GM21447 (cell line): ENCODE results near the gene RAPGEF2.
"Not testable (repeated sequence)": the region's sequence is repeated elsewhere in the genome, so short reads cannot be mapped to it uniquely, and the experiment has no call there.

Experiments
- ATAC-seq: cut with Tn5 transposase; IDR thresholded peaks from one replicate; pipeline ENCODE4 v1.9.1; 2021; ENCODE audit not compliant: unreplicated experiment

RAPGEF2 gene

DNA sequence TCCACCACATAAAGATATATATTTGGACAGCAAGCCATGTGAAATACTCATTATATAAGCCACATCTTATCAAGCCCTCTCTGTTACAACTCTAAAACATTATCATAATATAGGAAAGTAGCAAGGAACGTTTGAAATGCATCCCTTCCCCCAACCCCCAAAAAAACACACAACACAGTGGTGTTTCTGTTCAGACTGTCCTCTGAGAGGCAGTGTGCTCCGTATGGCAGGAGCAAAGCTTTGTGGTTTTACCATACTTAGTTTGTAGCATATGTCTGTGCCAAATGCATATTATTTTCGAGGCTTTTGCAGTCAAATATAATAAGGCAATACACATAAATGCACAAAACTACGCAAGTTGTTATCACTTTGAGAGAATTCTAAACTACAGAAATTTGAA is 194.2 kb downstream of the RAPGEF2 start:
- ATAC-seq = no peak

DNA sequence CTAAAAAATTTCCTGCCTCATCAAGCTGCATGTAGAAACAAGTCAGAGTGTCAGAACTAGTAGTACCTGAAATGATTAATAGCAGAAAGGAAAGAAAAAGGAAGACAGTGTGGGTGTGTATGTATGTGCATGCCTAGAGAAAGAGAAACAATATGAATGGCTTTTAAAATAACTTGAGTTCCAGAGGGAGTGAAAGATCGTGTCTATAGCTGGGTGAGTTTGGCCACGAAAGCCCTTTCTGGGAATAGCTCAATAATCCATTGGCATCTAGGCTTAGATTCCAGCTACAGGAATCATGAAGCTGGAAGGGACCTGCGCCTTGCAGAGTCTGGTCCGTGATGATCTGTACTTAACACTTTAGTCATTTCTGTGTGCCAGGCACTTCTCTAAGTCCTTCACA is 195.6 kb downstream of the RAPGEF2 start:
- ATAC-seq = peak; percentile 64

DNA sequence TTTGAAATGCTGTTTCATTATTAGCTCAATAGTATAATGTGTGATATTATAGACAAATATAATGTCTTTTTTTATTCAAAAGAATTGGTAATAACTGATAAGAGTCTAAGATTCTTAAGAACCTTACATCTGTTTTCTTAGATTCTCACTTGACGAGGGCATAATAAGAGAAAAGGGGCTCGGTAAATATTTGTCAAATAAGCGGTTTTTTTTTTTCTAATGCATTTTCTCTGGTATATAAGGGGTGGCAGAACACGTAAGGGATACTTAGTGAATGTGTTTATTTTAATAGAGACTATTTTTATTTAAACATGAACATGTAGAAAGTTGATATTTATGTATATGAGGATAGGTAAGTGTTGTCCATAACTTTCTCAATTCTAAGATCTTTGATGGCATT is 200.6 kb downstream of the RAPGEF2 start:
- ATAC-seq = no peak

DNA sequence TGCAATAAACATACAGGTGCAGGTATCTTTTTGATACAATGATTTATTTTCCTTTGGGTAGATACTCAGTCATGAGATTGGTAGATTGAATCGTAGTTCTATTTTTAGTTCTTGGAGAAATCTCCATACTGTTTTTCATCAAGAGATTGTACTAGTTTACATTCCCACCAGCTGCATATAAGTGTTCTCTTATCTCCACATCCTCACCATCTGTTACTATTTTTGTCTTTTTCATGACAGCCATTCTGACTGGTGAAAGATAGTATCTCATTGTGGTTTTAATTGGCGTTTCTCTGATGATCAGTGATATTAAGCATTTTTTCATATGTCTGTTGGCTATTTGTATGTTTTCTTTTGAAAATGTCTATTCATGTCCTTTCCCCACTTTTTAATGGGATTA is 202.2 kb downstream of the RAPGEF2 start:
- ATAC-seq = no peak

DNA sequence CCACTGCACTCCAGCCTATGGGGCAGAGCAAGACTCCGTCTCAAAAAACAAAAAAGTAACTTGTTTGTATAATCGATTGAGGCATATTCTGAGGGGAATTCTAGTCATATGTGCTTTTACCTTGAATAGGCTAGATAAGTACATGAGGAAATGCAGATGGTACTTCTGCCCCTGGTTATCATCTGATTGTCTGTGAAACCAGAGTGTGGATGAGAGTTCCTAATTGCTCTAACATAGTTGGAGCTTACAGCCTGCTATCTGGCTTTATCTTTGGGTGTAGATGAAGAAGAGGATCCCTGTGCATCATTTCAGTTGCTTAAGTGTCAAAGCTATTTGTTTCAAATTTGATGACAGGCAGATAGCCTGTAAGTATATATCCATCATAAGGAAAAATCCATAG is 205.1 kb downstream of the RAPGEF2 start:
- no peak for ATAC-seq

DNA sequence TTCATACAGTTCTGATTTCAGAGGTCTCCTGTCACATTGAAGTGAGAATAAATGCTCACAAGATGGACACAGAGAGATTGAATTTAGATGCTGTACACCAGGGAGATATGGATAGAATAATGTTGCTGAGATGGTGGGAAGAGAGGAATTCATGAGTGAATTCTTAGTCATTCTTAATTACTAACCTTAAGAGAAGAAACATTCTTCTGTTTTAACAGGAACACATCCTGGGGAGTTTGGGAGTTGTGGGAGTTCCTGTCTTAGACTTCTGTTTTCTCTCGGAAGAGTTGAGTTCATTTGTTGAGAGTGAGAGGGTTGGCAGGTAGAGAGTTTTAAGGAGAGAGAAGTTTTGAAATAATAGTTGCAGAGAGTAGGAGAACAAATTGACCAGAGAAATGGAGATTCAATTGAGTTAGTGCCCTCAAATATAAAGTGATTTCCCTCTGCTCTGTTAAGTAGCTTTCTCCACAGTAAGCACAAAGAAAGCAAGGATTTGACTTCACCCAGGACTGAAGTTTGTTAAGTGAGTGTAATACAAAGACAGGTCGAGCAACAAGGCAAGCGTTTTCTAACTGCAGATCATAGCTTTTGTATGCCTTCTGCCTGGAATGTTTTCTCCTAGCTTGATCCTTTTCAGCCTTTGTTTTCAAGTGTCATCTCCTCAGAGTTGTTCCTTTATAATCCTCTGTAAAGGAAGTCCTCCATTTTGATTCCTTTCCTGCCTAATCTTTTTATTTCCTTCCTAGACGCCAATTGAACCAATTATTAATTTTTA is 205.9 kb downstream of the RAPGEF2 start:
- ATAC-seq = no peak

DNA sequence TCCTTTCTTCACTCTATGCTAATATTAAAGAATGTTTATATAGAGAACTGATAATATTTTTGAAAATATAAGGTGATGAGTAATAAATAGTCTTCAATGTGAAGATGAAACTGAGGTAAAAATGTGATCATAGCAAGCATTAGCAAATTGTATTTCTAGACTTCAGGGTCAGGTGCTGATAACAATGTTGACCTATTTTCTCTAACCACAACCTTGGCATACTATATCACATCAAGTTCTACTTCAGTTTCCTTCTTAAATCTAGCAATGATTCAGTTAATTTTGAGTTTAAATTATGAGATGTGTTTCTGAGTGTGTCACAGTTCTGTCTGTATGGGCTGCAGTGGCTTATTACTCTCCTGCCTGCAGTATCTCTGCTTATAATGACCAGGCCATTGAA is 209.4 kb downstream of the RAPGEF2 start:
- ATAC-seq = no peak

DNA sequence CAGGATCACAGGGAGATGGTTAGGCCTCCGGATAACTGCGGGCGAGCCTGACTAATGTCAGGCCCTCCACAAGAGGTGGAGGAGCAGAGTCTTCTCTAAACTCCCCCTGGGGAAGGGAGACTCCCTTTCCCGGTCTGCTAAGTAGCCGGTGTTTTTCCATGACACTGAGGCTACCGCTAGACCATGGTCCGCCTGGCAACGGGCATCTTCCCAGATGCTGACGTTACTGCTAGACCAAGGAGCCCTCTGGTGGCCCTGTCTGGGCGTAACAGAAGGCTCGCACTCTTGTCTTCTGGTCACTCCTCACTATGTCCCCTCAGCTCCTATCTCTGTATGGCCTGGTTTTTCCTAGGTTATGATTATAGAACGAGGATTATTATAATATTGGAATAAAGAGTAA is 213.0 kb downstream of the RAPGEF2 start:
- ATAC-seq = not testable (repeated sequence)

DNA sequence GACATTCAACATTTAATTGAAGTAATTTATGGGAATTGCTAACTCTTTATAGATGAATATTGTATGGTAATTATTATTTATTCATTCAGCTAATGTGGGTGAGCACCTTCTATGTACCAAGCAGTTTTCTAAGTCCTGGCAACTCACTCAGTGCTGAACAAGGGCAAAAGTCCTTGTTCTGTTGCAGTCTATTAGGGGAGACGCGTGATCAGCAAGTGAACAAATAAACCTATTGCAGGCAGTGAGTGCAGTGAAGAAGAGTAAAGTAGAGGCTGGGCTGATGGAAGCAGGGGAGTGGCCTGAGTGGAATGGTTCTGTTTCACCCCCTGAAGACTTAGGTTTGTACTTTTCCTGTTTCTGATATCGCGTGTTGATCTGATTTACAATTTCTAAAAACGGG is 214.3 kb downstream of the RAPGEF2 start:
- ATAC-seq = no peak

DNA sequence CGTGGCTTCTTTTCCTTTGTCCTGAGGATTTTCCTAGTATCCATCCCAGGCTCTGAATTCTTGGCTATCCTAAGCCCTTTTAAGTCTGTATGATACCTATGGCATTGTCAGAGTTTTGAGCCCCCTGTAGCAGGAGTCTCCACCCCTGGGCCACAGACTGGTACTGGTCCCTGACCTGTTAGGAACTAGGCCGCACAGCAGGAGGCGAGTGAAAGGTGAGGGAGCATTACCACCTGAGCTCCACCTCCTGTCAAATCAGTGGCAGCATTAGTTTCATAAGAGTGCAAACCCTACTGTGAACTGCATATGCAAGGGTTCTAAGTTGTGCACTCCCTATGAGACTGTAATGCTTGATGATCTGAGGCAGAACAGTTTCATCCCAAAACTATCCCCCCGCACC is 216.1 kb downstream of the RAPGEF2 start:
- ATAC-seq = no peak

DNA sequence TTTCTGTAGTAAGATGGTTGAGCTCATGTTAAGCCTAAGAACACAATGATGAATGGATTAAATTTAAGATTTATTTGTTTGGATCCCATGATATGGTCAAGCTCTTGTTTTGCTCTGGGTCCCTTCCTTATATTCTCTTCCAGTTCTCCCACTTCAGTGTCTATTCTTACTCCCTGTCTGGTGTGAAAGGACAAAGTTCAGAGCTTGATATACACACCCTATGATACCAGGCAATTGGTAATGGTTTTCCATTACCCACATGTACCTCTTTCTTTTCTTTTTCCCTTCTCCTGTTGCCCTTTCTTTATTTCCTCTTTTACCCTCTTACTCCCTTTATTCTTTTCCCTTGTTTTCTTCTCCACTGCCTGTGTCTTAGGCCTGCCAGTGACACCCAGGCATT is 223.6 kb downstream of the RAPGEF2 start:
- no peak for ATAC-seq

DNA sequence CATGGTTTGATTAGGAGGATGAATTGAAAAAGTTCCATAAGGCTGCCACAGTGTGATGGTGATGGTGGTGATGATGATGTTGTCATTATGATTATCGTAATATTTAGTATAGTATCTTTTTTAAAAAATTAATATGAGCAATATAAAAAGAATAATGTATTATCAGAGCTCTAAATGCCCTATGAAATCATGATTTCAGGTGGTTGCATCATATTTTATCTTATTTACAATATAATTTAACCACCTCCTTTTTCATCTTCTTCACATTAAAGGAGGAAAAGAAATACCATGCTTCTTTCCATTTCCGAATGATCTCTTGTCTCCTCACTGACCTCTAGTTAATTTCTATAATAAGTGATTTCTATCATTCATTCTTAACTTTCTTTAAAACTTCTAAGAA is 225.9 kb downstream of the RAPGEF2 start:
- ATAC-seq = no peak

DNA sequence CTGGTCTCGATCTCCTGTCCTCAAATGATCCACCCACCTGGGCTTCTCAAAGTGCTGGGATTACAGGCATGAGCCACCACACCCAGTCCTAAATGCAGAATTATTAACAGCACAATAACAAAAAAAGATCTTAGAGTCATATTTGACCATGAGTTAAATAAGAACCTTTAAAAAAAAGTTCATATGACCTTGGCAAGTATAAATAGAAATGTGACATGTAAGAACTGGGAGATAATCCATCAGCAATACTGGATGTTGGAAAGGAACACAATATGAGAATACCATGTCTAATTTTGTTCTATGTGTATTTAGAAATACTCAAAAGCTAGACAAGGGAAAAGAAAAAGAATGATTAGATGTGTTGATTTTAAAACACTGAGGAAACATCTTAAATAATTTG is 231.6 kb downstream of the RAPGEF2 start:
- no peak for ATAC-seq

DNA sequence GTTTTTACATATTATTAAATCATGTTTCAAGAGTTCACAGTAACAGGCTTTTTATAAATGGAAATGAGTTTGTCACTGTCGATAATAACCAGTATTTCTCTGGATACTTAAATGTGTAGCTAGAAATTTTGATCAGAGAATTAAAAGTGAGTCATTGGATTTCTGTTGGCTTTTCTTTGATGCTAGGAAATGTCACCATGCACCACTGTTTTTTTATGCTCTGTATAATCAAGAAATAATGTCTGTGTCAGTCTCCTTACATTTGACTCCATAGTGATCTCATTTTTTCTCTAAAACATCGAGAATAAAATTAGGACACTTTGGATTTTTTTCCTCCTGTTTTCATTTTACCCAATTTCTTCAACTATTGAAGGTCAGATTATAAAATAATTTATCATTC is 234.2 kb downstream of the RAPGEF2 start:
- no peak for ATAC-seq

DNA sequence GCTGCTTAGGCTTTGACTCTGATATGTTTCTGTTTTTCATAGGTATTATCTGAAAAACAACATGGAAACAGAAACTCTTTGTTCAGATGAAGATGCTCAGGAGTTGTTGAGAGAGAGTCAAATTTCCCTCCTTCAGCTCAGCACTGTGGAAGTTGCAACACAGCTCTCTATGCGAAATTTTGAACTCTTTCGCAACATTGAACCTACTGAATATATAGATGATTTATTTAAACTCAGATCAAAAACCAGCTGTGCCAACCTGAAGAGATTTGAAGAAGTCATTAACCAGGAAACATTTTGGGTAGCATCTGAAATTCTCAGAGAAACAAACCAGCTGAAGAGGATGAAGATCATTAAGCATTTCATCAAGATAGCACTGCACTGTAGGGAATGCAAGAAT is 238.6 kb downstream of the RAPGEF2 start:
- no peak for ATAC-seq

DNA sequence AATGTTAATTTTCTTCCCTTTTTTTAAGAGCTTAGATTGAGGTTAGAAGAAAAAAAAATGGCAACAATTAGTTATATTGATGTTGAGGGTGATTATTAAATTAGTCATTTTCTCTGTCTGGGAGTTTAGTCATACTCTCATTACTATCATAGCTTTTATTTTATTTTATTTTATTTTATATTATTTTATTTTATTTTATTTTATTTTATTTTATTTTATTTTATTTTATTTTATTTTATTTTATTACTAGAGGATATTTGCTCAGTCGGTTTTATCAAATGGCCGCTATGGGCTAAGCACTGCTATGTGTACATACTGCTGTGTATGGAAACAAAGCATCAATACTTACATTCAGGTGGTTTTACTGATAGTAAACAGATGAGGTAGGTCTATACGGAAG is 239.5 kb downstream of the RAPGEF2 start:
- no peak for ATAC-seq

DNA sequence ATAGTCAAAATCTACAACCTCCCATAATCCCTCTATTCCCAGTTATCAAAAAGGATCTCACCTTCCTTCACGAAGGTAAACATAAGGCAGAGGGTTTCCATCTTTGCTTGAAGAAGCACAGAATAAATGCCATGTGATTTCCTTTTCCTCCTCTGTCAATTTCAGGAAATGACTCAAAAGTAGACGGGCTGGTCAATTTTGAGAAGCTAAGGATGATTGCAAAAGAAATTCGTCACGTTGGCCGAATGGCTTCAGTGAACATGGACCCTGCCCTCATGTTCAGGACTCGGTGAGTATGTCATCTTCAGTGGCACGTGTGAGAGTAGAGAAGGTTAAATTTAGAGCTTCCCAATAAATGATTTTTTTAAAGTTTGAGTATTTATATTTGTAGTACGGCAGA is 240.2 kb downstream of the RAPGEF2 start:
- no peak for ATAC-seq

DNA sequence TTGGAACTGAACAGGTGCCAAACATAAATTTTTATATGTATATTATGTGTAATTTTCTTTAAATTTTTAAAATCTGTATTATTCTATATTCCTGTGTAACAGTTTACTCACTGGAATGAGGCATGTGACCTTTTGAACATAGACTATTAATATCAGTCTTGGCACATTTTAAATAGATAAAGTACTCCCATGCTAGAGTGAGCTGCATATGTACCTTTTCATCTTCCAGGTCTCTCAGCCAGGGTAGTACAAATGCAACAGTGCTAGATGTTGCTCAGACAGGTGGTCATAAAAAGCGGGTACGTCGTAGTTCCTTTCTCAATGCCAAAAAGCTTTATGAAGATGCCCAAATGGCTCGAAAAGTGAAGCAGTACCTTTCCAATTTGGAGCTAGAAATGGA is 242.0 kb downstream of the RAPGEF2 start:
- ATAC-seq = no peak

DNA sequence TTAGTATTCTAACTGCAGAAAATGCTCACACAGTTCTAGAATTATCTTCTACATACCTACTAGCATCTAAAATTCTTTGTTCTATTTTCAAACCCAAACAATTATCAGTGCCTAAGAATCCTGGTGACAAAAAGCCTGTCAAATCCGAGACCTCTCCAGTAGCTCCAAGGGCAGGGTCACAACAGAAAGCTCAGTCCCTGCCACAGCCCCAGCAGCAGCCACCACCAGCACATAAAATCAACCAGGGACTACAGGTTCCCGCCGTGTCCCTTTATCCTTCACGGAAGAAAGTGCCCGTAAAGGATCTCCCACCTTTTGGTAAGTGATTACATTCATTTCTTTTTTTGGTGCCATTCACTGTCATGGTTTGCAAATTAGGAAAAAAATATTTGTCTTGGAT is 243.8 kb downstream of the RAPGEF2 start:
- ATAC-seq = no peak

DNA sequence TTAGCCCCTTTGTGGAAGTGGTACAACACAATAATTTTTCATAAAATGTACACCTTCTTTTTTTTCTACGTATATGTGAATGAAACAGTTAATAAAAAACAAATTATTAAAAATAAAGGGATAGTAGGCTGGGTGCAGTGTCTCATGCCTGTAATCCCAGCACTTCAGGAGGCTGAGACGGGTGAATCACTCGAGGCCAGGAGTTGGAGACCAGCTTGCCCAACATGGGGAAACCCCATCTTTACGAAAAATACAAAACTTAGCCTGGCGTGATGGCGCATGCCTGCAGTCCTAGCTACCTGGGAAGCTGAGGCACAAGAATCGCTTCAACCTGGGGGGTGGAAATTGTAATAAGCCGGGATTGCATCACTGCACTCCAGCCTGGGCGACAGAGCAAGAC is 244.9 kb downstream of the RAPGEF2 start:
- ATAC-seq = no peak

DNA sequence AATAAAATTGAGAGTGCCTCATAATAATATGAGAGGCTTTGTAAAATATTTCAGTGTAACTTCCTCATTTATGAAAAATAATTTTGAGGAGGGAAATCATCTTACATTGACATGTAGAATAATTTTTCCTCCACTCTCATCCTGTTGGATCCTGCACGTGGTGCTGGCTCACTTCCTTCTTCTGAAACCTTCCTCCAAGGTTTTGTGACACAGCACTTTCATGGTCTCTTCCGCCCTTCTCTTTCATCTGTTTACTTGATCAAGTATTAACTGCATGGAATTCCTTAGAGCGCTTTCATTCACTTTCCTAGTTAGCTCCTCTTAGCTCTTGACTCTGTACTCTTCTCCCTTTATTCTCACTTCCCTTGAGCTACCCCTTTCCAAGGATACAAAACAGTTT is 246.5 kb downstream of the RAPGEF2 start:
- ATAC-seq = no peak

DNA sequence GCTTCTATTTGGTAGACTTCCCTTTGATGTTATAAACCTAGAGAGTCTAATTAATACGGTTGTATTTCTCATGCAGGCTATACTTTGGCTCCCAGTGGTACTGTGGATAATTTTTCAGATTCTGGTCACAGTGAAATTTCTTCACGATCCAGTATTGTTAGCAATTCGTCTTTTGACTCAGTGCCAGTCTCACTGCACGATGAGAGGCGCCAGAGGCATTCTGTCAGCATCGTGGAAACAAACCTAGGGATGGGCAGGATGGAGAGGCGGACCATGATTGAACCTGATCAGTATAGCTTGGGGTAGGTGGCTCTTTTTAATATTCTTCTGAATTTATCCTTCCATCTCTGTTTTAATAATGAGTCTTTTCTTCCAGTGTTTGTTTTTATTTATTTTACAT is 249.7 kb downstream of the RAPGEF2 start:
- no peak for ATAC-seq

DNA sequence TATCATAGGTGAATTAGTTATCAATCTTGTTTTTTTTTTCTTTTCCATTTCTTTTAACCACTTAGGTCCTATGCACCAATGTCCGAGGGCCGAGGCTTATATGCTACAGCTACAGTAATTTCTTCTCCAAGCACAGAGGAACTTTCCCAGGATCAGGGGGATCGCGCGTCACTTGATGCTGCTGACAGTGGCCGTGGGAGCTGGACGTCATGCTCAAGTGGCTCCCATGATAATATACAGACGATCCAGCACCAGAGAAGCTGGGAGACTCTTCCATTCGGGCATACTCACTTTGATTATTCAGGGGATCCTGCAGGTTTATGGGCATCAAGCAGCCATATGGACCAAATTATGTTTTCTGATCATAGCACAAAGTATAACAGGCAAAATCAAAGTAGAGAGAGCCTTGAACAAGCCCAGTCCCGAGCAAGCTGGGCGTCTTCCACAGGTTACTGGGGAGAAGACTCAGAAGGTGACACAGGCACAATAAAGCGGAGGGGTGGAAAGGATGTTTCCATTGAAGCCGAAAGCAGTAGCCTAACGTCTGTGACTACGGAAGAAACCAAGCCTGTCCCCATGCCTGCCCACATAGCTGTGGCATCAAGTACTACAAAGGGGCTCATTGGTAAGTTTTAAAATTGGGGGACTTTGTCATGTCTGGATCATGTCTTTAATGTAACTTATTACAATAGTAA is 250.7 kb downstream of the RAPGEF2 start:
- ATAC-seq = no peak
